H1 (cell line): Measurements from ENCODE around the gene ADSS1.

Source experiments
- BRCA1 ChIP-seq: IDR thresholded peaks from 2 replicates; pipeline ENCODE4 v1.6.1; 2012; ENCODE audit warnings: low read depth, low read length, improper control_type of control experiment
- CEBPB ChIP-seq: IDR thresholded peaks from 2 replicates; pipeline ENCODE4 v1.6.1; 2012; ENCODE audit warnings: low read depth, low read length
- CHD2 ChIP-seq: IDR thresholded peaks from 2 replicates; pipeline ENCODE4 v1.6.1; 2012; ENCODE audit warnings: low read length, improper control_type of control experiment
- CTCF ChIP-seq, 3 experiments: IDR thresholded peaks; 1 replicate in 2 of 3; 2 replicates in 1 of 3; pipeline versions ENCODE4 v1.5.1 to v1.6.1; 2011; ENCODE audit warnings: low read length in 3 of 3, mild to moderate bottlenecking in 3 of 3, inconsistent platforms in 2 of 3, low read depth in 1 of 3, moderate library complexity in 1 of 3; ENCODE audit not compliant: insufficient read depth in 1 of 3; ENCODE audit errors: control extremely low read depth in 1 of 3
- EP300 ChIP-seq, 2 experiments: IDR thresholded peaks; 1 replicate in 1 of 2; 2 replicates in 1 of 2; pipeline ENCODE4 v1.6.1; 2011 to 2012; ENCODE audit warnings: low read depth in 2 of 2, low read length in 2 of 2, mild to moderate bottlenecking in 2 of 2, borderline replicate concordance in 1 of 2, inconsistent platforms in 1 of 2, moderate library complexity in 1 of 2
- EZH2 ChIP-seq: fragments of 200-600 bp; sonication (generic); IDR thresholded peaks from 2 replicates; pipeline ENCODE4 v1.7.1; 2012; ENCODE audit warnings: low read depth, mild to moderate bottlenecking, moderate library complexity, low read length, inconsistent platforms; ENCODE audit not compliant: severe bottlenecking
- MAX ChIP-seq: IDR thresholded peaks from 2 replicates; pipeline ENCODE4 v1.6.1; 2012; ENCODE audit warnings: inconsistent platforms
- POLR2A ChIP-seq, 2 experiments: IDR thresholded peaks; 1 replicate in 1 of 2; 2 replicates in 1 of 2; pipeline ENCODE4 v1.6.1; 2011; ENCODE audit warnings: low read depth in 2 of 2, low read length in 2 of 2, mild to moderate bottlenecking in 2 of 2; ENCODE audit errors: control extremely low read depth in 1 of 2
- POLR2AphosphoS5 ChIP-seq: IDR thresholded peaks from 2 replicates; pipeline ENCODE4 v1.6.1; 2011; ENCODE audit warnings: low read depth, low read length
- RAD21 ChIP-seq, 2 experiments: IDR thresholded peaks in 1 of 2; conservative IDR thresholded peaks in 1 of 2; 2 replicates each; pipeline ENCODE4 v1.6.1; 2011; ENCODE audit warnings: low read depth in 2 of 2, low read length in 2 of 2, improper control_type of control experiment in 1 of 2, inconsistent platforms in 1 of 2, mild to moderate bottlenecking in 1 of 2, moderate library complexity in 1 of 2
- SP2 ChIP-seq: IDR thresholded peaks from 2 replicates; pipeline ENCODE4 v1.6.1; 2012; ENCODE audit warnings: mild to moderate bottlenecking, low read length, inconsistent platforms
- TAF1 ChIP-seq: IDR thresholded peaks from 2 replicates; pipeline ENCODE4 v1.6.1; 2011; ENCODE audit warnings: mild to moderate bottlenecking, low read depth, low read length
- YY1 ChIP-seq: IDR thresholded peaks from 2 replicates; pipeline ENCODE4 v1.6.1; 2011; ENCODE audit warnings: low read depth, mild to moderate bottlenecking, low read length
- ZNF274 ChIP-seq: IDR thresholded peaks from 2 replicates; pipeline ENCODE4 v1.7.0; 2012; ENCODE audit warnings: low read length, borderline replicate concordance; ENCODE audit errors: extremely low read depth

- TF ChIP-seq CEBPB (no peak), POLR2AphosphoS5 (no peak), BRCA1 (no peak), CTCF (IDR thresholded peaks at IDR 0.05; ENCODE audit: control extremely low read depth in 1 of 3, insufficient read depth in 1 of 3, low read depth in 1 of 3, low read length in 3 of 3) (no peak), MAX (no peak), POLR2A (IDR thresholded peaks at IDR 0.05; ENCODE audit: control extremely low read depth in 1 of 2, low read depth in 2 of 2, low read length in 2 of 2) (no peak), TAF1 (no peak), SP2 (no peak), EP300 (IDR thresholded peaks at IDR 0.05; ENCODE audit: borderline replicate concordance in 1 of 2, low read depth in 2 of 2, low read length in 2 of 2) (no peak), CHD2 (no peak), RAD21 (IDR thresholded peaks at IDR 0.05 in 1 of 2, conservative IDR thresholded peaks at IDR 0.05 in 1 of 2; ENCODE audit: low read depth in 2 of 2, low read length in 2 of 2) (no peak), YY1 (no peak), ZNF274 (no peak), EZH2 (no peak)
These were observed 37.9 kb upstream of the ADSS1 start for GRCh38 chr14:104685998-104686610.
